H1 (cell line): ENCODE results near the gene CDCA3. TPM values are rescaled to one million over a fixed set of nuclear protein-coding genes. Genes with fewer than 3 reads are reported as not detected.

ENCODE experiments used
- CBX5 ChIP-seq: fragments of 300-800, 300-1000 bp; sonication (generic); IDR thresholded peaks from 2 replicates; pipeline ENCODE4 v1.7.1; 2016; ENCODE audit warnings: antibody characterized with exemption, low read length, low read depth
- CBX8 ChIP-seq: fragments of 300-800, 300-1000 bp; sonication (generic); IDR thresholded peaks from 2 replicates; pipeline ENCODE4 v1.7.1; 2016; ENCODE audit warnings: low read depth, low read length, borderline replicate concordance
- GABPA ChIP-seq: IDR thresholded peaks from 2 replicates; pipeline ENCODE4 v1.6.1; 2011; ENCODE audit warnings: mild to moderate bottlenecking, low read length, moderate library complexity, borderline replicate concordance; ENCODE audit not compliant: insufficient read depth
- JUN ChIP-seq: IDR thresholded peaks from 2 replicates; pipeline ENCODE4 v1.6.1; 2011; ENCODE audit warnings: low read depth, mild to moderate bottlenecking, improper control_type of control experiment, low read length
- NANOG ChIP-seq: IDR thresholded peaks from 2 replicates; pipeline ENCODE4 v1.6.1; 2011; ENCODE audit warnings: low read length, low read depth, mild to moderate bottlenecking, inconsistent platforms; ENCODE audit not compliant: insufficient read depth, poor library complexity, severe bottlenecking
- NRF1 ChIP-seq: IDR thresholded peaks from 2 replicates; pipeline ENCODE4 v1.6.1; 2011; ENCODE audit warnings: mild to moderate bottlenecking, low read depth, low read length, improper control_type of control experiment
- RAD21 ChIP-seq, 2 experiments: IDR thresholded peaks in 1 of 2; conservative IDR thresholded peaks in 1 of 2; 2 replicates each; pipeline ENCODE4 v1.6.1; 2011; ENCODE audit warnings: low read depth in 2 of 2, low read length in 2 of 2, improper control_type of control experiment in 1 of 2, inconsistent platforms in 1 of 2, mild to moderate bottlenecking in 1 of 2, moderate library complexity in 1 of 2
- SP1 ChIP-seq: IDR thresholded peaks from 2 replicates; pipeline ENCODE4 v1.6.1; 2011; ENCODE audit warnings: low read depth, low read length
- TAF7 ChIP-seq: optimal IDR thresholded peaks from 2 replicates; pipeline ENCODE3; 2011; ENCODE audit warnings: low read depth, mild to moderate bottlenecking, inconsistent platforms, low read length, moderate library complexity, borderline replicate concordance
- TCF12 ChIP-seq: IDR thresholded peaks from 2 replicates; pipeline ENCODE4 v1.6.1; 2011; ENCODE audit warnings: low read depth, mild to moderate bottlenecking, low read length
- YY1 ChIP-seq: IDR thresholded peaks from 2 replicates; pipeline ENCODE4 v1.6.1; 2011; ENCODE audit warnings: low read depth, mild to moderate bottlenecking, low read length
- polyA plus RNA-seq, 7 experiments: library from polyadenylated mRNA; depleted of rRNA in 3 of 7; stranded (reverse) in 5 of 7; unstranded in 2 of 7; fragments of >200 nt in 5 of 7; fragments of 200-250 nt in 2 of 7; gene quantifications; 1 replicate in 5 of 7; 2 replicates in 1 of 7; 4 replicates in 1 of 7; pipeline versions ENCODE4 v1.2.1 to v1.2.3, GENCODE V29; 2011 to 2013; ENCODE audit warnings: missing spikeins in 2 of 7, mixed read lengths in 2 of 7
- total RNA-seq: library from RNA; stranded (reverse); fragmentation: NEBNext Ultra II Directional; extraction: Animal tissue kit (Norgen Biotek cat#: 25700); gene quantifications from 2 replicates; pipeline ENCODE4 v1.2.1, GENCODE V29; 2021

Gene CDCA3
- total and polyA plus RNA-seq, 2 of the 8 experiments (the other 6 are each of a cell fraction or from before 2014, with no cell fraction given): 47.7 to 71.2 TPM

- TF ChIP-seq GABPA (no peak), CBX5 (no peak), CBX8 (no peak), TAF7 (no peak), SP1 (no peak), RAD21 (IDR thresholded peaks at IDR 0.05 in 1 of 2, conservative IDR thresholded peaks at IDR 0.05 in 1 of 2; ENCODE audit: low read depth in 2 of 2, low read length in 2 of 2) (no peak), JUN (no peak), NRF1 (no peak), TCF12 (no peak), NANOG (no peak), YY1 (no peak)
These were observed 27.7 kb downstream of the CDCA3 start (continued) for GRCh38 chr12:6823182-6824084.
